Measurements from ENCODE around the gene RRBP1. TPM values are rescaled to one million over a fixed set of nuclear protein-coding genes. Genes with fewer than 3 reads are reported as not detected.

RRBP1 gene
- total RNA-seq, 1 donor from 2014 or later, result 73.1 TPM

- H3K4me3 ChIP-seq (ENCODE audit: low read depth, low read length), result no peak overlapping the region
- DNase-seq (ENCODE audit: low read depth), result no peak
- no peak for TF ChIP-seq CTCF (conservative IDR thresholded peaks at IDR 0.05; ENCODE audit: low read depth, low read length)
These were observed 18.6 kb upstream of the RRBP1 start for GRCh38 chr20:17700637-17701036.

GRCh38 chr20:17699931-17700351, 17.9 kb upstream of the RRBP1 start, which contains the start of gene BANF2:
Gene BANF2, plus strand, starts transcription at chr20:17699966. Its CDS starts 25,060 bp downstream, at chr20:17725026.
- H3K4me3 ChIP-seq (ENCODE audit: low read depth, low read length), result no peak within 1 kb of the TSS
- DNase-seq (ENCODE audit: low read depth), result no peak
- TF ChIP-seq CTCF (conservative IDR thresholded peaks at IDR 0.05; ENCODE audit: low read depth, low read length), result no peak

- no peak for DNase-seq (ENCODE audit: low read depth)
- H3K4me3 ChIP-seq (ENCODE audit: low read depth, low read length), result no peak overlapping the region
- no peak for TF ChIP-seq CTCF (conservative IDR thresholded peaks at IDR 0.05; ENCODE audit: low read depth, low read length)
These were observed 16.3 kb upstream of the RRBP1 start for GRCh38 chr20:17698384-17698783.

- DNase-seq (ENCODE audit: low read depth), result no peak
- TF ChIP-seq CTCF (conservative IDR thresholded peaks at IDR 0.05; ENCODE audit: low read depth, low read length), result no peak
- no peak overlapping the region for H3K4me3 ChIP-seq (ENCODE audit: low read depth, low read length)
These were observed 15.1 kb upstream of the RRBP1 start for GRCh38 chr20:17697171-17697570.

- DNase-seq (ENCODE audit: low read depth), result no peak
- H3K4me3 ChIP-seq (ENCODE audit: low read depth, low read length), result no peak overlapping the region
These were observed 14.2 kb upstream of the RRBP1 start for GRCh38 chr20:17696287-17696686.

GRCh38 chr20:17694767-17695166, 12.7 kb upstream of the RRBP1 start:
- DNase-seq (ENCODE audit: low read depth), result no peak
- H3K4me3 ChIP-seq (ENCODE audit: low read depth, low read length), result no peak overlapping the region
- TF ChIP-seq CTCF (conservative IDR thresholded peaks at IDR 0.05; ENCODE audit: low read depth, low read length), result no peak

More at GRCh38 chr20:17696287-17696686, 14.2 kb upstream of the RRBP1 start:
- TF ChIP-seq CTCF (conservative IDR thresholded peaks at IDR 0.05; ENCODE audit: low read depth, low read length), result no peak

- H3K4me3 ChIP-seq (ENCODE audit: low read depth, low read length), result no peak overlapping the region
These were observed 11.5 kb upstream of the RRBP1 start for GRCh38 chr20:17693444-17694001.

More at GRCh38 chr20:17693444-17694001, 11.5 kb upstream of the RRBP1 start:
- TF ChIP-seq CTCF (conservative IDR thresholded peaks at IDR 0.05; ENCODE audit: low read depth, low read length), result no peak
- DNase-seq (ENCODE audit: low read depth), result no peak

All from epithelial cell of proximal tubule (primary cell).